Thyroid gland (tissue), 4 donors: ENCODE results near the gene TCIRG1. TPM values are rescaled to one million over a fixed set of nuclear protein-coding genes. Genes with fewer than 3 reads are reported as not detected.

ENCODE experiments used
- DNase-seq, 2 donors: peaks; one replicate each; pipeline ENCODE4 v3.0.0-alpha.2; 2019
- H3K27ac ChIP-seq, 3 donors: fragments of 200-600 bp; sonication (generic); 1 replicate in 2 of 3; 2 replicates in 1 of 3; pipeline ENCODE4 v1.5.1; 2016 to 2019; ENCODE audit warnings: mild to moderate bottlenecking in 1 of 3, moderate library complexity in 1 of 3
- H3K27me3 ChIP-seq: fragments of 200-600 bp; sonication (generic); one replicate; pipeline ENCODE4 v1.5.1; 2019
- H3K36me3 ChIP-seq, 2 donors: fragments of 200-600 bp; sonication (generic); one replicate each; pipeline ENCODE4 v1.5.1; 2016 to 2019
- H3K4me1 ChIP-seq, 2 donors: fragments of 200-600 bp; sonication (generic); one replicate each; pipeline ENCODE4 v1.5.1; 2017 to 2019
- H3K4me3 ChIP-seq, 3 donors: fragments of 200-600 bp; sonication (generic); replicated peaks in 1 of 3; 1 replicate in 2 of 3; 2 replicates in 1 of 3; pipeline ENCODE4 v1.5.1; 2016; ENCODE audit warnings: mild to moderate bottlenecking in 1 of 3
- H3K9me3 ChIP-seq: fragments of 200-600 bp; sonication (generic); one replicate; pipeline ENCODE4 v1.5.1; 2017
- CTCF ChIP-seq, 6 experiments: fragments of 200-600 bp in 3 of 6; fragments of 450-650 bp in 3 of 6; sonication (generic) in 3 of 6; IDR thresholded peaks; one replicate each; pipeline ENCODE4 v1.5.1; 2016 to 2019; ENCODE audit warnings: antibody characterized with exemption in 6 of 6, mild to moderate bottlenecking in 2 of 6, inconsistent platforms in 1 of 6, moderate library complexity in 1 of 6
- POLR2A ChIP-seq, 2 donors: fragments of 450-650 bp; IDR thresholded peaks; one replicate each; pipeline ENCODE4 v1.6.1; 2017; ENCODE audit warnings: antibody characterized with exemption in 2 of 2, mild to moderate bottlenecking in 2 of 2, moderate library complexity in 1 of 2
- WGBS, 2 donors: methylation state at CpG; one replicate each; pipeline ENCODE4 v1.1.5; 2017; 5-methylcytosine and 5-hydroxymethylcytosine counted together
- intact Hi-C: fragments of 100-400 bp; cut with DNase I; formaldehyde crosslinking; loops from one replicate; pipeline ENCODE4 v1.15.1; 2023
- total RNA-seq, 4 donors: library from RNA; depleted of rRNA; stranded (reverse); fragments of >200 nt; gene quantifications; one replicate each; pipeline ENCODE4 v1.2.3, GENCODE V29; 2016

Gene TCIRG1
- total RNA-seq, 4 donors from 2014 or later, result 74.8 to 141 (median 121) TPM

DNA sequence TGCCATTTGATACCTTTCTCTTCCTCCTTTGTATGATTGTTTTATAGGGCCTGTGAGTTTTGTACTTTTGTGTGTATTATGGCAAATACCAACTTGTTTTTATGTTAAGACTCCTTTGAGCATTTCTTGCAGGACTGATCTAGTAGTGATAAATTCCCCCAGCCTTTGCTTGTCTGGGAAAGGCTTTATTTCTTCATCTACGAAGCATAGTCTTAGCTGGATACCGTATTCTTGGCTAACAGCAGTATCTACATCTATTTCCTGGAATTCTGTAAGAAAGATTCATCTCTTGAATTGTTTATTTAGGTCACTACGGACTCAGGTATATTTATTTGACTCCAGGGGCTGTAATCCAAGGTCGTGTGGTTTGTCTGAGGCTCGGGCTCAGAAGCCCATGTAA, 14.3 kb upstream of the TCIRG1 start:
- H3K27me3 ChIP-seq, result no peaks in the 10 kb centered on the region
- no peaks in the 10 kb centered on the region for H3K9me3 ChIP-seq
- H3K4me1 ChIP-seq, result peaks cover 0 to 2% of the 10 kb centered on the region in 2 donors
- TF ChIP-seq POLR2A (IDR thresholded peaks at IDR 0.05) (no peak), CTCF (IDR thresholded peaks at IDR 0.05) (no peak)
- DNase-seq, result no peak
- no peaks in the 10 kb centered on the region for H3K36me3 ChIP-seq
- WGBS, 2 donors, result 85 to 87% methylated on average over 5 of the region's 5 CpGs
- H3K27ac ChIP-seq, result no peak overlapping the region
- H3K4me3 ChIP-seq, result no peak overlapping the region
- intact Hi-C loops, result no loop called here

DNA sequence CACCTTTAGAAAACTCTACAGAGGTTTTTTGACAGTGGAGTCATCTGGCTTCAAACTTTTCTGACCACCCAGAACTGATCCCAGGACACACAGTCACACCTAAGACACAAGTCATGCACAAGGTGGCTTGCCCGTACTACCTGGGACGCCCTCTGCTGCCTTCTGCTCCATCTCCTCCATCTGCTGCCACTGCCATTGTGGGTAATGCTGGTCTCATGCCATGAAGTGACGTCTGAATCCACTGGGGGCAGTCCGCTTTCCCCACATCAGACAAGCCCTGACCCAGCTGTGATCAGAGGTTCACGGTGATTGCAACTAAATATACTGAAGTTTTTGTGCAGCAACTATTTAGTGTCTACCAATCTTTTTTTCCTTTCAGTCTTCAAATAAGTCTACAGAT, 13.8 kb upstream of the TCIRG1 start:
- intact Hi-C loops, result no loop called here
- H3K27me3 ChIP-seq, result no peaks in the 10 kb centered on the region
- peaks cover 0 to 5% of the 10 kb centered on the region in 2 donors for H3K4me1 ChIP-seq
- 84 to 89% methylated on average over 5 of the region's 5 CpGs for WGBS, 2 donors
- no peaks in the 10 kb centered on the region for H3K36me3 ChIP-seq
- H3K4me3 ChIP-seq, result no peak overlapping the region
- no peak for TF ChIP-seq CTCF (IDR thresholded peaks at IDR 0.05)
- no peak for TF ChIP-seq POLR2A (IDR thresholded peaks at IDR 0.05)
- H3K27ac ChIP-seq, result no peak overlapping the region
- DNase-seq, result no peak
- H3K9me3 ChIP-seq, result no peaks in the 10 kb centered on the region

GRCh38 chr11:68026391-68027105, 12.3 kb upstream of the TCIRG1 start:
- Histone ChIP-seq H3K27ac (no peak overlapping the region), H3K4me1 (peaks cover 7 to 10% of the 10 kb centered on the region in 2 donors), H3K4me3 (no peak overlapping the region), H3K27me3 (no peaks in the 10 kb centered on the region), H3K36me3 (no peaks in the 10 kb centered on the region), H3K9me3 (no peaks in the 10 kb centered on the region)
- TF ChIP-seq POLR2A (IDR thresholded peaks at IDR 0.05) (no peak), CTCF (IDR thresholded peaks at IDR 0.05) (no peak)
- intact Hi-C loops, result no loop called here
- DNase-seq, result no peak
- 85 to 91% methylated on average over 9 to 18 of the region's 18 CpGs for WGBS, 2 donors

DNA sequence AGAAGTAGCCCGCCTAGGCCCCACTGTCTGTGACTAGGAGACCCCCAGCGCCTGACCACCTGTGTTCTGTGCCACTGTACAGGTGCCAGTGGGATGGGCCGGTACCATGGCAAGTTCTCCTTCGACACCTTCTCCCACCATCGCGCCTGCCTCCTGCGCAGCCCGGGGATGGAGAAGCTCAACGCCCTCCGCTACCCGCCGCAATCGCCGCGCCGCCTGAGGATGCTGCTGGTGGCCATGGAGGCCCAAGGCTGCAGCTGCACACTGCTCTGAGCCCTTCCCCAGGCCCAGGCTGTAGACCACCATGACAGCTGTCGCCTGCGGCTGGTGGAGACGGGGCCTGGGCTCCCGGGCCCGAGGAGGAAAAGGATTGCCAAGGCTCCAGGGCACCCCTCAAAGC, 11.2 kb upstream of the TCIRG1 start:
- Histone ChIP-seq H3K9me3 (no peaks in the 10 kb centered on the region), H3K36me3 (no peaks in the 10 kb centered on the region), H3K4me3 (no peak overlapping the region), H3K4me1 (peaks cover 16 to 20% of the 10 kb centered on the region in 2 donors), H3K27ac (no peak overlapping the region), H3K27me3 (no peaks in the 10 kb centered on the region)
- intact Hi-C loops, result no loop called here
- TF ChIP-seq POLR2A (IDR thresholded peaks at IDR 0.05) (no peak), CTCF (IDR thresholded peaks at IDR 0.05) (no peak)
- WGBS, 2 donors, result 95% methylated on average over 16 to 17 of the region's 21 CpGs
- DNase-seq, result no peak

DNA sequence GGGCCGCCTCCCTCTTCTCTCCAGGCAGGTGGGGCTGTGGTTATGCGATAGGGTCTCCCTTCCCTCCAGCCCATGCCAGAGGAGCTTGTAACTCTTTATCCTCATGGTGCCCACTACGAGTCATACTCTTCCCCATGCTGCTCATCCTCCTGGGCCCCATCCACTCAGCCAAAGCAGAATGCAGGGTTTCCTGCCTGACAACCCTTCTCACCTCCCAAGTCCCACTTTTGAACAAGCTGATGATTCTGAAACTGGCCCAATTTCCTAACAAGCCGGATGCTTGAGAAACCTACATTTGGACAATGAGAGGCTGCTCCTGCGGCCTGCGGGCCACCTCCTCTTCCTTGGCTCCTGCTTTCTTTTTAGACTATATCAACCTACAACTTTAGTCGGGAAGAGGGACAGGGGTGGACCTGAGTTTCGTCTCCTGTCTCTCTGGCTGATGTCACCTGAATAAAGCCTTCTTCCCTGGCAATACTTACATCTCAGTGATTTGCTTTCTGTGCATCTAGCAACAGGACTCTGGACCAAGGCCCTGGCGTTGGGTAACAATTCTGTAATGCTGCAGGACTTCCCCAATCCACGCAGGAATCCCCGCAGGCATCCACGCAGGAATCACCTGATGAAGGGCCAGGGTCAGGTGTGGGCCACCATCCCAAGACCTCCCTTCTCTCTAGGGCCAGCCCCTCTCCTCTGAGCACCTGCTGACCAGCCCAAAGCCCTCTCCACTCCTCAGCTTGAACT, 9.9 kb upstream of the TCIRG1 start:
- no peaks in the 10 kb centered on the region for H3K9me3 ChIP-seq
- WGBS, 2 donors, result 86 to 91% methylated on average over 11 to 12 of the region's 12 CpGs
- H3K4me1 ChIP-seq, result peaks cover 16 to 20% of the 10 kb centered on the region in 2 donors
- peaks cover 6% of the 10 kb centered on the region in 2 donors for H3K36me3 ChIP-seq
- intact Hi-C loops, result no loop called here
- TF ChIP-seq POLR2A (IDR thresholded peaks at IDR 0.05) (no peak), CTCF (IDR thresholded peaks at IDR 0.05) (no peak)
- no peak overlapping the region for H3K4me3 ChIP-seq
- no peaks in the 10 kb centered on the region for H3K27me3 ChIP-seq
- DNase-seq, result no peak
- no peak overlapping the region for H3K27ac ChIP-seq
